ENCODE measurements around the gene MAST4.

MAST4 gene

DNA sequence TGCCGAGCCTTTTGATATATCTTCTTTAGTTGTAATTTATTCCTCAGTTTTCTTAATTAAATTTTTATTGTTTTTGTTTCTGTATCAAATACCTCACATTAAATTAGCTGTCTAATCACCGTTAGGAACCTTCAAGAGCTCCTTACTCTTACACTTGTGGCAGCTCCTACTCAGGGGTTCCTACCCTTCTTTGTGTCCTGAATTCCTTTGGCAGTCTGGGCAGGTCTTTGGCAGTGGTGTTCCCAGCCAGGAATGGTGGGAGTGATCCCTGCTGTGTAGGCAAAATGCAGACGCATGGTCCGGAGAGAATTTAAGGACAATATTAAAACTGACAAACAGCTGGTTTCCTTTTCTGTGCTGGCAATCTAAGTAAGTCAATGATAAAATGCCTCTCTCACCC lies 41.8 kb downstream of the MAST4 start:
- POLR2A ChIA-PET: no interaction called here
- CTCF ChIA-PET: interaction anchor here (1.2 kb wide), 1 partner anchor 24 kb away, joined by 3 read pairs; no protein-coding TSS in a partner anchor
- TF ChIP-seq, protein P1, sequence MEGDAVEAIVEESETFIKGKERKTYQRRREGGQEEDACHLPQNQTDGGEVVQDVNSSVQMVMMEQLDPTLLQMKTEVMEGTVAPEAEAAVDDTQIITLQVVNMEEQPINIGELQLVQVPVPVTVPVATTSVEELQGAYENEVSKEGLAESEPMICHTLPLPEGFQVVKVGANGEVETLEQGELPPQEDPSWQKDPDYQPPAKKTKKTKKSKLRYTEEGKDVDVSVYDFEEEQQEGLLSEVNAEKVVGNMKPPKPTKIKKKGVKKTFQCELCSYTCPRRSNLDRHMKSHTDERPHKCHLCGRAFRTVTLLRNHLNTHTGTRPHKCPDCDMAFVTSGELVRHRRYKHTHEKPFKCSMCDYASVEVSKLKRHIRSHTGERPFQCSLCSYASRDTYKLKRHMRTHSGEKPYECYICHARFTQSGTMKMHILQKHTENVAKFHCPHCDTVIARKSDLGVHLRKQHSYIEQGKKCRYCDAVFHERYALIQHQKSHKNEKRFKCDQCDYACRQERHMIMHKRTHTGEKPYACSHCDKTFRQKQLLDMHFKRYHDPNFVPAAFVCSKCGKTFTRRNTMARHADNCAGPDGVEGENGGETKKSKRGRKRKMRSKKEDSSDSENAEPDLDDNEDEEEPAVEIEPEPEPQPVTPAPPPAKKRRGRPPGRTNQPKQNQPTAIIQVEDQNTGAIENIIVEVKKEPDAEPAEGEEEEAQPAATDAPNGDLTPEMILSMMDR (IDR thresholded peaks at IDR 0.05; ENCODE audit: control extremely low read depth, extremely low read depth, low read depth, missing control alignments): no peak
- no peak for DNase-seq (ENCODE audit: extremely low spot score)

DNA sequence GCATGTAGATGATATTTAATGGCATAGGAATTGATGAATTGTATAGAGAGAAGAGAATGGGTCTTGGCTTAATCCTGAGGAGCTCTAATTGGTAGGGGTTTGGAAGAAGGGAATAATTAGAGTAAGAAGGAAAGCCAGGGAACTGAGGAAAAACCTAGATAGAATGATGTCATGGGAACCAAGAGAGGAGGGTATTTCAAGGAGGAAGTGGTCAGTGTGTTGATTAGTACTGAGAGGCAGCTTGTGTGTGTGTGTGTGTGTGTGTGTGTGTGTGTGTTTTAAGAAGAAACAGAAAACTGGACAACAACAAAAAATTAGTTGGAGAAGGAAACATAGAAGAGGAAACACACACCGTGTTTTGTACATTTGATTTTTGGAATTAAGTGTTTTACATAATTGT lies 42.8 kb downstream of the MAST4 start:
- ChIA-PET CTCF (no interaction called here), POLR2A (no interaction called here)
- peak; percentile 18 for DNase-seq (ENCODE audit: extremely low spot score)
- TF ChIP-seq, protein P1 (IDR thresholded peaks at IDR 0.05; ENCODE audit: control extremely low read depth, extremely low read depth, low read depth, missing control alignments): no peak

DNA sequence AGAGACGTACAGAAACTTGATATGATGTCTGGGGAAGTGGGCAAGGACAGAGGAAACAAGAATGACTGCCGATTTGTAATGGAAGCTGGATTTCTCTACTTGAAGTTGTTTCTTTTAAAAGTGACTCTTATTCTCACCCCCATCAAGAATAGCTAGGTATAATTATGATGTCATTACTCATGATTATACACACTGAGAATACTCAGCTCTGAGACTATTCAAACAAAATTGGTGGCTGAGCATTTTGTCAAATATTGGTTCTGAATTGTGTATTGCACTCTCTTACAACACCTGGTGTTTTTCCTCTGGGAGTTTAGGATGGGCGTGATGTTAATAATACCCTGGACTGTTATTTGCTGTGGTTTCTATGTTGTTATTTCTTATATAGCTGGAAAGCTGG lies 46.3 kb downstream of the MAST4 start:
- no peak for DNase-seq (ENCODE audit: extremely low spot score)
- TF ChIP-seq, protein P1 (IDR thresholded peaks at IDR 0.05; ENCODE audit: control extremely low read depth, extremely low read depth, low read depth, missing control alignments): no peak
- CTCF ChIA-PET: interaction anchor here (1.0 kb wide), 1 partner anchor 10 kb away, joined by 3 read pairs; no protein-coding TSS in a partner anchor
- POLR2A ChIA-PET: no interaction called here

DNA sequence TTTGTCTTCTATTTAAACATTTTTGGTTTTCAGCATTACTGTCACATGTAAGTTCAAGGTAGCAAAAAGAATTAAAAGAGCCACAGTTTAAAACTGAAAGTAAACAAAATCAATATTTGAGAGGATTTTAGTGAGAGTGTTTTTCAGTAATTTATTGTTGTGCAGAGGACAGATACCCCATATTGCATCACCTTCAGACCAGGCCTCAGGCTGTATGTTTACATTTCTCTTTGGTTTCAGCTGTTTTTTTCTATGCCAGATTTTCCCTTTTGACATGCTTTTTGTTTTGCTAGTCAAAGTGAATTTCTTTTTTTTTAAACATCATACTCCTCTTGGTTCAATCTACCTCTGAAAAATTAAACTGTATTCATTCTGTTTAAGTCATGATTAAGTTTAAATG lies 47.2 kb downstream of the MAST4 start:
- CTCF ChIA-PET: interaction anchor here (1.0 to 1.5 kb wide), 3 partner anchors 9 to 335 kb away, joined by 3 to 4 read pairs (median 3); no protein-coding TSS in a partner anchor
- DNase-seq (ENCODE audit: extremely low spot score): no peak
- POLR2A ChIA-PET: no interaction called here
- TF ChIP-seq, protein P1 (IDR thresholded peaks at IDR 0.05; ENCODE audit: control extremely low read depth, extremely low read depth, low read depth, missing control alignments): no peak

DNA sequence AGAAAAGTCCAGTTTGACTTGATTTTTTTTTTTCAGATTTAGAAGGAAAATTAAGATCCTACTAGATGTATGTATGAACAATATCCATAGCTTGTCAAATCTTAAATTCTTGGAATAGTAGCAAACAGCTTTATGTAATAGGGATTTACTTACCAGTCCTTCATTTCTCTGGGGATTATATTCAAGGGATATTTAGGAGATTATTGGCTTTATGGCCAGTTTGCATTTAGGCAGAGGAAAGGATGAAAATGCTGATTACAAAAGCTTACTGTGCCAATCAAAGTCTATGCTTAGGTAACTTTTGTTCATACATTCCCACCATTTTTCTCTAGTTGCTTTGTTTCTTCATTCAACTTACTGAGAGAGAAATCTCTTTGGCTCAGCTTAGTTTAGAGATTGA lies 47.9 kb downstream of the MAST4 start:
- TF ChIP-seq, protein P1 (IDR thresholded peaks at IDR 0.05; ENCODE audit: control extremely low read depth, extremely low read depth, low read depth, missing control alignments): no peak
- no peak for DNase-seq (ENCODE audit: extremely low spot score)
- ChIA-PET CTCF (interaction anchor here (1.1 to 1.5 kb wide), 2 partner anchors 11 to 336 kb away, joined by 3 to 4 read pairs; no protein-coding TSS in a partner anchor), POLR2A (no interaction called here)

DNA sequence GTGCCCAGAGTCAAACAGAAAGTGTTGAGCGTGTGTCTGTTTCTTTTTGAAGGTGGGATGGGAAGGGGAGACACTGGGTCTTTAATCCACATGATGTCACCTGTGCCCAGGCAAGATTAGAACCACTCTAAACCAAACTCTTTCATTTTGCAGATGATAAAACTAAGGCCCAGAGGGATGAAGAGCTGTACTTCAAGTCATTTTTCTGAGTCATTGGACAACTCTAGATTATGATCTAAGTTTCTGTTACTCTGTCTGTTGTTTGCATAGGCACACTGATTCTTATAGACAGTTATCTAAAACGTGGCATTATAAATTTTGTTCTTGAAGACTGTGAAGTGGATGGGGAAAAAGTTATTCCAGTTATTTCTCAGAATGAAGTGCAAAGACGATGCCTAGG lies 48.8 kb downstream of the MAST4 start:
- TF ChIP-seq, protein P1 (IDR thresholded peaks at IDR 0.05; ENCODE audit: control extremely low read depth, extremely low read depth, low read depth, missing control alignments): no peak
- ChIA-PET POLR2A (no interaction called here), CTCF (interaction anchor here (1.5 kb wide), 1 partner anchor 12 kb away, joined by 3 read pairs; no protein-coding TSS in a partner anchor)
- DNase-seq (ENCODE audit: extremely low spot score): no peak
